Mononuclear cell (primary cell): Measurements from ENCODE around the gene GGCT. TPM values are rescaled to one million over a fixed set of nuclear protein-coding genes. Genes with fewer than 3 reads are reported as not detected.
"Not testable (repeated sequence)": the region's sequence is repeated elsewhere in the genome, so short reads cannot be mapped to it uniquely, and the experiment has no call there.

Source experiments
- H3K27me3 ChIP-seq: 2 replicates; pipeline ENCODE4 v1.6.0; 2011; ENCODE audit warnings: low read length, control low read depth; ENCODE audit not compliant: insufficient read depth
- H3K4me1 ChIP-seq: 2 replicates; pipeline ENCODE4 v1.5.1; 2011; ENCODE audit warnings: mild to moderate bottlenecking, low read length, control low read depth; ENCODE audit not compliant: insufficient read depth
- H3K4me3 ChIP-seq: 2 replicates; pipeline ENCODE4 v1.5.1; 2011; ENCODE audit warnings: mild to moderate bottlenecking, low read length, moderate library complexity
- H3K9me3 ChIP-seq: 2 replicates; pipeline ENCODE4 v1.5.1; 2011; ENCODE audit warnings: low read depth, mild to moderate bottlenecking, control low read depth, low read length
- total RNA-seq: library from RNA; depleted of rRNA; stranded (reverse); fragments of >200 nt; gene quantifications from one replicate; pipeline ENCODE4 v1.2.3, GENCODE V29; 2012

Gene GGCT
- total RNA-seq, 1 donor: 6.6 TPM

- H3K9me3 ChIP-seq, H3K4me3 ChIP-seq, H3K27me3 ChIP-seq: not testable (repeated sequence)
- H3K4me1 ChIP-seq: peaks cover 25% of the 10 kb centered on the region
These were observed 2.8 kb upstream of the GGCT start for GRCh38 chr7:30507346-30507900.

- Histone ChIP-seq H3K4me3 (peak overlapping the region; percentile 72), H3K4me1 (peaks cover 27% of the 10 kb centered on the region), H3K27me3 (no peaks in the 10 kb centered on the region), H3K9me3 (no peaks in the 10 kb centered on the region)
These were observed 607 bp upstream of the GGCT start for GRCh38 chr7:30505174-30505697.

DNA sequence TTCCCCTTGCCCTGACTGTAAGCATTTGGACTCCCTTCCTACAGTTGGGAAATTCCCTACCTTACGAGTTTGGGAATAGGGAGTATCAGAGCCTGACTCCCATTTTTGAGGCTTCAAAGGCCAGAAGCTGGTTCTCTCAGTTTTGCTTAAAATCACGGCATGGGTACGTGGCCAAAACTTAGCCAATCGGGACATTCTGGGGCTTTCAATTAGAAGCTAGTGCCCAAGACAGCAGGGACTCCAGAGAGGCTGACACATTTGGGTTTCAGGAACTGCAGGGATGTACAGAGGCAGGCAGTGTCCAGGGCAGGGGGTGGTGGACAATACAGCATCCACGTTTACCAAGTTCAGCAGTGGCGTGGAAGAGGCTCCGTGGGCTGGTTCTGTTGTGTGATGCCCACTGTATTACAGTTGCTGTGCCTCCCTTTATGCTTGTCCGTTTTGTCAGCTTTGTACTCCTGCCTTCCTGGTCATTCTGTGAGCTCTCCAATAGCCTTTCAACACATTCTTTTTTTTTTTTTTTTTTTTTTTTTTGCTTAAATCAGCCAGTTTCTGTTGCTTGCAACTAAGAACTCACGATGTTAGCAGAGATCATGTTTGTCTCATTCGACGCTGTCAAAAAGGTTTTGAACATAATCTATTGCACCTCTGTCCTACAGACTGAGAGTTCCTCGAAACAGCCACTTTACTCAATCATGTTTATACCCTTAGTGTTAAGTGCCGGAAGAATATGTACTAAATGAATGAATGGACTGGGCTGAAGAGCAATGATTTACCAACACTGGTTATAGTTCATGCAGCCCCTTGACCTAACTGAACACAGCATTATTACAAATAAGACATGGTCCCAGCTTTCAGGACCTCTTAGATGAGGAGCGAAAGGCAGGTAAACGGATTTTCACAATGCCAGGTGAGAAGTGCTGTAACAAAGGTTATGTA, 1.1 kb downstream of the GGCT start:
- Histone ChIP-seq H3K4me3 (peak overlapping the region; percentile 72), H3K27me3 (no peaks in the 10 kb centered on the region), H3K4me1 (peaks cover 27% of the 10 kb centered on the region), H3K9me3 (no peaks in the 10 kb centered on the region)

DNA sequence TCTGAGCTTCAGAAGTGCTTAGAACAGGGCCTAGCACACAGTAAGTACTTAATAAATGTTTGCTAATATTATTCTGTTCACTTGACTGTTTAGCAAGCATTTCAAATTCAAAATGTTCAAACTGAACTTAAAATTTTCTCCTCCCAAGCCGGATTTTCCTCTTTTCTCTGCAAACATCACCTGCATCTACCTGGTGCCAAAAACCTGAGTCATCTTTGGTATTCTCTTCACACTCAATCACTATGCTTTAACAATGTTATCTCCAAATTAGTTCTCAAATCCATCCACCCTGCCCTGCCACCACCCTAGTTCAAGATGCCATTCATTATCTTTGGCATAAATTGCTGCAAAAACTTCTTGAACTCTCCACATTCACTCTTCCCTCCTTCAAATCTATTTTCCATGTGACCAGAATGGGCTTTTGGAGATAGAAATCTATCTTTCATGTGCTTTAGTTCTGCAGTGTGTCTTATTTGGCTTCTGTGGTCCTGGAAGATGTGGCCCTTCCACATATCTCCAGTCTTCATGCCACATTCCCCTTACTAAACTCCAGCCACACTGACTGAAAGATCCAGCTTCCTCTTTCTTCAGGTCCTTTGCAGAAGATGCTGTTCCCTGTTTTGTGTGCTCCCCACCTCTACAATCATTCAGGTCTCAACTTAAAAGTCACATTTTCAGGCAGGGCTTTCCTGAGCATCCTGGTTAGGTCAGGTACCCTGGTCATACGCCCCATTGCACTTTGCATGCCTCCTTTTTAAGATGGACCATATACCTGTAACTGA, 2.0 kb downstream of the GGCT start:
- Histone ChIP-seq H3K27me3 (no peaks in the 10 kb centered on the region), H3K4me3 (no peak overlapping the region), H3K4me1 (peaks cover 27% of the 10 kb centered on the region), H3K9me3 (no peaks in the 10 kb centered on the region)

GRCh38 chr7:30501264-30501663, 3.4 kb downstream of the GGCT start:
- Histone ChIP-seq H3K27me3 (no peaks in the 10 kb centered on the region), H3K4me1 (peaks cover 27% of the 10 kb centered on the region)

DNA sequence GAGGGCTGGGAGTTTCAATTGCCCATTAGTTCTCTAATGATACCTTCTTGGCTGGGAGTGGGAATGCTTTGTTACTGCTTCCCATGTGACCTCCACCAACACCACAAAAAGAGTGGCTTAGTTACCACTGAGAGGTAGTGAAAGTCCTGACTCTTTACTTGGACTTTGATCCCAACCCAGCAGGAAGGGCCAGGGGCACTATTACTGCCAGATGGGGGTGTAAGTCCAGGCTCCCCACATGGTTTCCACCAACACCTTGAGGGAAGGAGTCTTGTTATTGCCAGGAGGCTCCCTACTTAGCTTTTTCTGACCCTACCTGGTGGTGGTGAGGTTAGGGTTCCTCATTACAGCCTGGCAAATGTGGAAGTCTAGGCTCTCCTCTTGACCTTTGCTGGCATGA, 11.4 kb downstream of the GGCT start:
- H3K4me1 ChIP-seq: no peaks in the 10 kb centered on the region
- H3K9me3 ChIP-seq: peaks cover 15% of the 10 kb centered on the region
- H3K27me3 ChIP-seq: peaks cover 2% of the 10 kb centered on the region
- H3K4me3 ChIP-seq: no peak overlapping the region

More at GRCh38 chr7:30501264-30501663, 3.4 kb downstream of the GGCT start:
- no peak overlapping the region for H3K4me3 ChIP-seq
- H3K9me3 ChIP-seq: no peaks in the 10 kb centered on the region

DNA sequence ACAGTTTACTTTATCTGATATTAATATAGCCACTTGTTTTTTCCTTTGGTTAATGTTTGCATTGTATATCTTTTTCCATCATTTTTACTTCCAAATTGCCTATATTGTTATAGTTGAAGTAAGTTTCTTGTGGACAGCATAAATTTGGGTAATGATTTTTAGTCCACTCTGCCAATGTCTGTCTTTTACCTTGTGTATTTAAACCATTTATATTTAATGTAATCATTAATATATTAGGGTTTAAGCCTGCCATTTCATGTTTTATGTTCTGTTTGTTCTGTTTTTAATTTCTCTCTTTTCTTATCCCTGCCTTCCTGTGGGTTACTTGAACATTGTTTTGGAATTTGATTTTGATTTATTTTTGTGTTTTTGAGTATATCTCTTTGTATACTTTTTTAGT, 13.2 kb downstream of the GGCT start:
- Histone ChIP-seq H3K27me3 (peaks cover 2% of the 10 kb centered on the region), H3K4me3 (no peak overlapping the region), H3K9me3 (peaks cover 15% of the 10 kb centered on the region), H3K4me1 (no peaks in the 10 kb centered on the region)

DNA sequence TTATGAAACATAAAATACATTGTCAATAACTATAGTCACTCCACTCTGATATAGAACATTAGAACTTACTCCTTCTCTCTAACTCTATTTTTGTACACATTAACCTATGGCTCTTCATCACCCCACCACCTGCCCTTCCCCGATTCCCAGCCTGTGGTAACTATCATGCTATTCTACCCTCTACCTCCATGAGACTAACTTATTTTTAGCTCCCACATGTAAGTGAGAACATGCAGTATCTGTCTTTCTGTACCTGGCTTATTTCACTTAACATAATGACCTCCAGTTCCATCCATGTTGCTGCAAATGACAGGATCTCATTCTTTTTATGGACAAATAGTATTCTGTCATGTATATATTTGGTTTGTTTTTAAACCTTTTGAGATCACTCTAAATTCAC, 17.3 kb downstream of the GGCT start:
- peaks cover 15% of the 10 kb centered on the region for H3K9me3 ChIP-seq
- H3K27me3 ChIP-seq: peaks cover 2% of the 10 kb centered on the region
- H3K4me3 ChIP-seq: no peak overlapping the region
- H3K4me1 ChIP-seq: no peaks in the 10 kb centered on the region

GRCh38 chr7:30485667-30486066, 19.0 kb downstream of the GGCT start:
- Histone ChIP-seq H3K27me3 (peaks cover 2% of the 10 kb centered on the region), H3K9me3 (no peaks in the 10 kb centered on the region), H3K4me3 (no peak overlapping the region), H3K4me1 (no peaks in the 10 kb centered on the region)

DNA sequence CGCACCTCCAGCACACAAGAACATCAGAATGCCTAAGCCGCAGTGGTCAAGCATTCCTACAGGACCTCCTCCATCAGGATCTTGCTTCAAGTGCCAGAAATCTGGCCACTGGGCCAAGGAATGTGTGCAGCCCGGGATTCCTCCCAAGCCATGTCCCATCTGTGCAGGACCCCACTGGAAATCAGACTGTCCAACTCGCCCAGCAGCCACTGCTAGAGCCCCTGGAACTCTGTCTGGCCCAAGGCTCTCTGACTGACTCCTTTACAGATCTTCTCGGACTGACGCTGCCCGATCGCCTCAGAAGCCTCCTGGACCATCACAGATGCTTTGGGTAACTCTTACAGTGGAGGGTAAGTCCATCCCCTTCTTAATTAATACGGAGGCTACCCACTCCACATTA, 23.2 kb downstream of the GGCT start:
- H3K4me3 ChIP-seq, H3K27me3 ChIP-seq, H3K9me3 ChIP-seq: not testable (repeated sequence)
- H3K4me1 ChIP-seq: peaks cover 25% of the 10 kb centered on the region

DNA sequence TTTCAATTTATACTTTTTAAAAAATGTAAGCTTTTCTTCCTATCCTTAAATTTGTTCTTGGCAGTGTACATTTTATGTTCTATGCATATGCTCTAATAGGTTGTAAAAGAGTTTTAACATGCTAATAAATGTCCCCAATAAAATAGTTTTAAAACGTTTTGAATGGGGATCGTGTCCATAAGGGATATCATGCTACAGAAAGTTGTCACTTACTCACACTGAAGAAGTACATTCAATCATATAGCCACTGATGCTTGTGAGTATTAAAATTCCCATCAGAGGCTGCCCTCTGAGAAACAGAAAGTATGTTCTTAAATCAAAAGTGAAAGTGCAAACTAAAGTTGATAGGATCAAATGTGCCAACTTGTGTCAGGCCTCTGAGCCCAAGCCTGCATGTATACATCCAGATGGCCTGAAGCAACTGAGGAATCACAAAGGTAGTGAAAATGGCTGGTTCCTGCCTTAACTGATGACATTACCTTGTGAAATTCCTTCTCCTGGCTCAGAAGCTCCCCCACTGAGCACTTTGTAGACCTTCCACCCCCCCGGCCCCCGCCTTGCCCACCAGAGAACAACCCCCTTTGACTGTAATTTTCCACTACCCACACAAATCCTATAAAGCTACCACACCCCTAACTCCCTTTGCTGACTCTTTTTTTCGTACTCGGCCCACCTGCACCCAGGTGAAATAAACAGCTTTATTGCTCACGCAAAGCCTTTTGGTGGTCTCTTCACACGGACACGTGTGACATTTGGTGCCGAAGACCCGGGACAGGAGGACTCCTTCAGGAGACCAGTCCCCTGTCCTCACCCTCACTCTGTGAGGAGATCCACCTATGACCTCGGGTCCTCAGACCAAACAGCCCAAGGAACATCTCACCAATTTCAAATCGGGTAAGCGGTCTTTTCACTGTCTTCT, 25.2 kb downstream of the GGCT start:
- peaks cover 36% of the 10 kb centered on the region for H3K4me1 ChIP-seq
- no peaks in the 10 kb centered on the region for H3K27me3 ChIP-seq
- no peaks in the 10 kb centered on the region for H3K9me3 ChIP-seq
- H3K4me3 ChIP-seq: peak overlapping the region; percentile 81

DNA sequence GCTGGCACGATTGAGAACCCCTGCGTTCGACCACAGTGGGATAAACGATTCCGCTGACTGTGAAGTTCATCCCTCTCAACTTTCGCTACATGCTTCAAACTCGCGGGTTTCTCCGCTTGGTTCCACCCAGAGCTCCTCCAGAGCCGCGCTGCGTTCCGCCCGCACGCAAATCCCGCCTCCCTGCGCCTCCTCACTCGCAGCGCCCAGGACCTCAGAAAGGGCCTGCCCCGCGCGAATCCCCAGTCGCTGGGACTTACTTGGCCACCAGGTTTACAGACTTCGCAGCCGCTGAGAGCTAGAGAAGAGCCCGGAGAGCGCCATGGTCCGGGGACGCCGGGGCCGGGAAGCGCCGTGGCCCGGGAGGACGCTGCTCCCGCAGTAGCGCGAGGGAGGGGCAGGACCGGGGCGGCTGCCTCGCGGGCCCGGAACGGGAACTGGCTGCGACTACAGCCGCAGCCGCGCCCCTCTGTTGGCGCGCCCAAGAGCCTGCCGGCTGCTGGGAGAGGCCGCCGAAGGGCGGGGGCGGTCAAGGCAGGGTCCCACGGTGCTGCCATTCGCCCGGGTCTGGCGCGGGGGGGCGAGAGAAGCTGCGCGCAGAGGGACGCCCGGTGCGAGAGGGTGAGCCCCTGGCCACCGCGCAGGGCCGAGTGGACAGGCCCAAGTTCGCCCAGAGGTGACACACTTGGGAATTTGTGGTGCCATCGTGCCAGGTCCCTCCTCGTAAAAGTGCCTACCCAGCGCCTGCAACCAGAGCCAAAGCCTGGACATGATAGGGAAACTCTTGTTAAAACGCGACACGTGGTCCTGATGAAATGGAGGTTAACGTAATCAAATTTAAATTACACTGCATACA, 26.1 kb downstream of the GGCT start, which contains the start of gene NOD1:
NOD1 (minus strand) TSS at position 436 of the 853 bp plus-strand sequence. CDS start 21,863 bp downstream, outside the sequence.
- Histone ChIP-seq H3K4me1 (peaks cover 45% of the 10 kb centered on the region), H3K27me3 (no peaks in the 10 kb centered on the region), H3K4me3 (peak within 1 kb of the TSS; percentile 81), H3K9me3 (no peaks in the 10 kb centered on the region)

- no peaks in the 10 kb centered on the region for H3K27me3 ChIP-seq
- no peak overlapping the region for H3K4me3 ChIP-seq
- no peaks in the 10 kb centered on the region for H3K9me3 ChIP-seq
- peaks cover 64% of the 10 kb centered on the region for H3K4me1 ChIP-seq
These were observed 28.0 kb downstream of the GGCT start for GRCh38 chr7:30476459-30477145.
